Activated naive CD8-positive, alpha-beta T cell treated with anti-CD3 and anti-CD28 coated beads, Interleukin-2, amount 10 ng/mL, durations not matched to agents 7 days and 5 days (primary cell): ENCODE data around the gene SNAP25. TPM values are rescaled to one million over a fixed set of nuclear protein-coding genes. Genes with fewer than 3 reads are reported as not detected.

Source experiments
- ATAC-seq: fragments of 150-1000 bp; cut with Tn5 transposase; one replicate; pipeline ENCODE4 v1.10.0; 2021; ENCODE audit warnings: low read depth, moderate library complexity
- POLR2A ChIA-PET: fragments of 350-600 bp; sonication (Branson Sonifier 250); formaldehyde crosslinking; loops from one replicate; lab custom pipeline; 2021; ENCODE audit warnings: antibody characterized with exemption; lab: Charles Lee
- DNase-seq: peaks from one replicate; pipeline ENCODE4 v3.0.0; 2021
- H3K27ac Mint-ChIP-seq: one replicate; pipeline ENCODE4 v1.8.0; 2022; ENCODE audit warnings: mild to moderate bottlenecking, mixed read lengths
- H3K27me3 Mint-ChIP-seq: one replicate; pipeline ENCODE4 v1.8.0; 2022; ENCODE audit warnings: mild to moderate bottlenecking, moderate library complexity, mixed read lengths
- H3K36me3 Mint-ChIP-seq: one replicate; pipeline ENCODE4 v1.8.0; 2021; ENCODE audit warnings: mild to moderate bottlenecking, mixed read lengths
- H3K4me1 Mint-ChIP-seq: one replicate; pipeline ENCODE4 v1.8.0; 2021; ENCODE audit warnings: mixed read lengths
- H3K4me3 Mint-ChIP-seq: one replicate; pipeline ENCODE4 v1.8.0; 2022; ENCODE audit warnings: mild to moderate bottlenecking, moderate library complexity, mixed read lengths
- H3K9me3 Mint-ChIP-seq: one replicate; pipeline ENCODE4 v1.8.0; 2021; ENCODE audit warnings: mixed read lengths
- total RNA-seq, 2 experiments: library from RNA; stranded (reverse); gene quantifications; one replicate each; pipeline ENCODE4 v1.2.3, GENCODE V29; 2021

Gene SNAP25
- total RNA-seq, 2 experiments from 2014 or later: not detected

DNA sequence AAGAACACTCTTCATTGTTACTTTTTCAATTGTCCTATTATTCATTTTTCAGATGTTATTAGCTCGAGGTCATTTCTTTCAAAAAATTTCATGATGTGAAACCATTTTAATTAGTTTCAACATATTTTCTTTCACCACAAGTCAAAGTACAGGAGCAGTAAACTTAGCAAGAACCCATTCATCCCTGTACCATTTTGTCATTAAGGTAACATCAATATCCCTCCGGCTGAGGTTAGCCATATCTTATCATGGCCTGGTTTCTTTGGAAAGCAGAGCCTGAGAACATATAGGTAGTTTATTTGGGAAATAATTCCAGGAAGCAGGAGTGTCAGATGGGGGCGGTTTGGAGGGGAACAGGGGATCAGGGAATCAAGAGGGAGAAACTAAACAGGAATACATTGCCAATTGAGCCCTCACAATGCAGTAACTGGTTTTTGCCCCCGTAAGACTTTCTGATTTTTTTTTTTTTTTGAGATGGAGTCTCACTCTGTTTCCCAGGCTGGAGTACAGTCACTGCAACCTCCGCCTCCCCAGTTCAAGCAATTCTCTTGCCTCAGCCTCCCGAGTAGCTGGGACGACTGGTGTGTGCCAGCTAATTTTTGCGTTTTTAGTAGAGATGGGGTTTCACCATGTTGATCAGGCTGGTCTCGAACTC lies 131.7 kb downstream of the SNAP25 start:
- ATAC-seq: no peak
- H3K9me3 Mint-ChIP-seq: no peaks in the 10 kb centered on the region
- POLR2A ChIA-PET: no interaction called here
- H3K36me3 Mint-ChIP-seq: no peaks in the 10 kb centered on the region
- DNase-seq: no peak
- peak overlapping the region; percentile 75 for H3K27ac Mint-ChIP-seq
- H3K4me1 Mint-ChIP-seq: peaks cover 13% of the 10 kb centered on the region
- H3K27me3 Mint-ChIP-seq: peaks cover 2% of the 10 kb centered on the region
- peak overlapping the region; percentile 56 for H3K4me3 Mint-ChIP-seq

DNA sequence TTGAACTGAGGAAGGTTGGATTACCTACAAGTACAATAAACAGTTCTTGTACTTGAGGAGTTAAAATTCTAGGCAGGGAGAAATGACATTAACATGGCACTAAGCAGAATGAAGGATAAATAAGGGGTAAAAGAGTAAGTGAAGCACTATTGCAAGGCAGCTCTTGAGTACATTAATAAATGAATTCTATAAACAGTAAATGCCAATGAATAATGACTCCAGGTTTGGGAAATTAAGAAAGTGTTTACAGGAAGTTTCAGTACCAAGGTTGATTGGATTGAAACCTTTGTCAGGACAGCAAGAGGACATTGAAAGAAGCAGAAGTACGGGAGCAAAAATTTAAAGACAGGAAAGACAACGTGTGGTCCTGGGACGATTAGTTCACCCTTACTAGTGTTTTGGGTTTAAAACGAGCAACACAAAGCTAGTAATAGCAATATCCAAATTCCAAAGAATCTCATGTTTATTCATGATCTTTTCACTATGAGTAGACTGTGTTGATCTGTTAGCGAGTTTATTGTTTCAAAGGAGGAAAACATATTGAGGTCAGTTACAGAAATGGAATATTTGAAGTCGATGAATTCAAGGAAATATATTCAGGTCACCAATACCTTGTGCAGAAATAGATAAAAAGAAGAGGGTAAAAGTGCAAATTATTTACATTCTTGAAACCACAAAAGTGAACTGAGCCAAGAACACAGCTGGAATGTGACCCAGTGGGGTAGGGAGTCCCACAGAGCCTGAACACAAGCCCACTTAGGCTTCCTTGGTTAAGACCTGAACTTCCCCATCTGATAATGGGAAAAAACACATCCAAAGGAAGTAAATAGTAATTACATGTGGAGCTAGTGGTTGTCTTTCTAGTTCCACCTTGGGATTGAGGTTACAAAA lies 134.5 kb downstream of the SNAP25 start:
- Mint-ChIP-seq H3K27ac (no peak overlapping the region), H3K9me3 (no peaks in the 10 kb centered on the region), H3K4me1 (peaks cover 13% of the 10 kb centered on the region), H3K4me3 (no peak overlapping the region), H3K36me3 (no peaks in the 10 kb centered on the region), H3K27me3 (peaks cover 2% of the 10 kb centered on the region)
- no peak for ATAC-seq
- POLR2A ChIA-PET: no interaction called here
- DNase-seq: no peak

DNA sequence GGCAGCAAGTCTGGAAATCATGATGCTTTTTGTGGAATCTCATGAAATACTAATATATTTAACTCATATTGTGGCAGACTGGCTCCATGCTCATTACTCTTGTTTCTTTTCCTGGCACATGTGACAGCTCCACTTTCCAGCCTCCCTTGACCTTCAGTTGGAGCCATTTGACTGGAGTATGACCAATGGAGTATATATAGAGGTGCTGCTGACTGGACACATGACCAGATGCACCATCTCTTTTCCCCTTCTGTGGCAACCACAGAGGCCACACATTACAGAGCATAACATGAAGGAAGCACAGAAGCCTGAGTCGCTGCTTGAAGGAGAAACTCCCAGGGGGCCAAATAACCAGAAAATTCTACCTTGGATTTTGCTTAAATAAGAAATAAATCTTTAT lies 138.0 kb downstream of the SNAP25 start:
- H3K27ac Mint-ChIP-seq: no peak overlapping the region
- H3K9me3 Mint-ChIP-seq: no peaks in the 10 kb centered on the region
- POLR2A ChIA-PET: no interaction called here
- H3K4me1 Mint-ChIP-seq: no peaks in the 10 kb centered on the region
- H3K4me3 Mint-ChIP-seq: no peak overlapping the region
- ATAC-seq (no peak), DNase-seq (no peak)
- no peaks in the 10 kb centered on the region for H3K36me3 Mint-ChIP-seq
- peaks cover 7% of the 10 kb centered on the region for H3K27me3 Mint-ChIP-seq

Other genes starting within 250 kb of the SNAP25 start
- gene ANKEF1, start 183.8 kb upstream of the SNAP25 start, total RNA-seq: 1 to 10 TPM; 7.6 to 8.1 TPM
- gene MKKS, start 215.4 kb downstream of the SNAP25 start, total RNA-seq: 1 to 10 TPM; 9.6 to 10.0 TPM
- gene SLX4IP, start 216.5 kb downstream of the SNAP25 start, total RNA-seq: 1 to 10 TPM; 7.6 to 8.5 TPM